Fibroblast of lung (primary cell): ENCODE data around the gene CLMP. TPM values are rescaled to one million over a fixed set of nuclear protein-coding genes. Genes with fewer than 3 reads are reported as not detected.
"Not testable (repeated sequence)": the region's sequence is repeated elsewhere in the genome, so short reads cannot be mapped to it uniquely, and the experiment has no call there.

Source experiments
- DNase-seq, 2 donors: peaks; one replicate each; pipeline versions ENCODE4 v3.0.0 to v3.0.0-alpha.2; 2010; ENCODE audit warnings: low read depth in 2 of 2
- H2AFZ ChIP-seq: 2 replicates; pipeline ENCODE4 v1.5.1; 2012; ENCODE audit warnings: low read length, control low read depth, inconsistent platforms
- H3K27ac ChIP-seq: 2 replicates; pipeline ENCODE4 v1.5.1; 2011; ENCODE audit warnings: low read length, control low read depth; ENCODE audit not compliant: insufficient read depth
- H3K27me3 ChIP-seq: 2 replicates; pipeline ENCODE4 v1.5.1; 2011; ENCODE audit warnings: mild to moderate bottlenecking, low read length; ENCODE audit not compliant: control insufficient read depth, insufficient read depth
- H3K36me3 ChIP-seq: 2 replicates; pipeline ENCODE4 v1.5.1; 2011; ENCODE audit warnings: low read length; ENCODE audit not compliant: control insufficient read depth, insufficient read depth
- H3K4me1 ChIP-seq: 2 replicates; pipeline ENCODE4 v1.5.1; 2011; ENCODE audit warnings: low read length; ENCODE audit not compliant: control insufficient read depth, insufficient read depth; ENCODE audit errors: extremely low read depth
- H3K4me2 ChIP-seq: 2 replicates; pipeline ENCODE4 v1.5.1; 2011; ENCODE audit warnings: low read length, control low read depth; ENCODE audit not compliant: insufficient read depth; ENCODE audit errors: extremely low read depth
- H3K4me3 ChIP-seq, 4 experiments: fragments of 200-600 bp in 1 of 4; sonication (generic) in 1 of 4; replicated peaks in 1 of 4; 2 replicates each; pipeline ENCODE4 v1.5.1; 2011 to 2016; ENCODE audit warnings: low read length in 4 of 4, low read depth in 3 of 4, mild to moderate bottlenecking in 3 of 4, control low read depth in 2 of 4, inconsistent platforms in 1 of 4, mixed read lengths in 1 of 4; ENCODE audit not compliant: insufficient read depth in 1 of 4; ENCODE audit errors: control extremely low read depth in 1 of 4
- H3K79me2 ChIP-seq: 2 replicates; pipeline ENCODE4 v1.5.1; 2012; ENCODE audit warnings: mild to moderate bottlenecking, low read length, inconsistent platforms; ENCODE audit not compliant: control insufficient read depth, insufficient read depth
- H3K9ac ChIP-seq: 2 replicates; pipeline ENCODE4 v1.5.1; 2011; ENCODE audit warnings: mild to moderate bottlenecking, low read length, control low read depth; ENCODE audit not compliant: insufficient read depth
- H3K9me3 ChIP-seq: 2 replicates; pipeline ENCODE4 v1.5.1; 2012; ENCODE audit warnings: low read depth, low read length; ENCODE audit not compliant: control insufficient read depth, insufficient read depth
- H4K20me1 ChIP-seq: 2 replicates; pipeline ENCODE4 v1.5.1; 2011; ENCODE audit warnings: low read length; ENCODE audit not compliant: control insufficient read depth, insufficient read depth; ENCODE audit errors: extremely low read depth
- EZH2 ChIP-seq: IDR thresholded peaks from 2 replicates; pipeline ENCODE4 v1.5.1; 2012; ENCODE audit warnings: low read length, control low read depth, mild to moderate bottlenecking; ENCODE audit errors: missing control alignments
- polyA plus RNA-seq, 2 donors: library from polyadenylated mRNA; depleted of rRNA in 1 of 2; stranded (reverse) in 1 of 2; unstranded in 1 of 2; fragments of >200 nt; gene quantifications; 2 replicates each; pipeline ENCODE4 v1.2.1, GENCODE V29; 2011 to 2012; ENCODE audit warnings: missing spikeins in 1 of 2
- total RNA-seq: library from RNA; depleted of rRNA; stranded (reverse); fragments of >200 nt; gene quantifications from 2 replicates; pipeline ENCODE4 v1.2.1, GENCODE V29; 2014
- TF ChIP-seq, protein P1 (sequence below), 2 donors: IDR thresholded peaks in 1 of 2; conservative IDR thresholded peaks in 1 of 2; 1 replicate in 1 of 2; 2 replicates in 1 of 2; pipeline ENCODE4 v1.5.1; 2011 to 2012; ENCODE audit warnings: low read length in 2 of 2, control low read depth in 1 of 2, inconsistent platforms in 1 of 2, low read depth in 1 of 2, mild to moderate bottlenecking in 1 of 2

Gene CLMP
- total and polyA plus RNA-seq, 2 donors (not counting 1 experiment from before 2014, with no cell fraction given), result 107 to 243 TPM

DNA sequence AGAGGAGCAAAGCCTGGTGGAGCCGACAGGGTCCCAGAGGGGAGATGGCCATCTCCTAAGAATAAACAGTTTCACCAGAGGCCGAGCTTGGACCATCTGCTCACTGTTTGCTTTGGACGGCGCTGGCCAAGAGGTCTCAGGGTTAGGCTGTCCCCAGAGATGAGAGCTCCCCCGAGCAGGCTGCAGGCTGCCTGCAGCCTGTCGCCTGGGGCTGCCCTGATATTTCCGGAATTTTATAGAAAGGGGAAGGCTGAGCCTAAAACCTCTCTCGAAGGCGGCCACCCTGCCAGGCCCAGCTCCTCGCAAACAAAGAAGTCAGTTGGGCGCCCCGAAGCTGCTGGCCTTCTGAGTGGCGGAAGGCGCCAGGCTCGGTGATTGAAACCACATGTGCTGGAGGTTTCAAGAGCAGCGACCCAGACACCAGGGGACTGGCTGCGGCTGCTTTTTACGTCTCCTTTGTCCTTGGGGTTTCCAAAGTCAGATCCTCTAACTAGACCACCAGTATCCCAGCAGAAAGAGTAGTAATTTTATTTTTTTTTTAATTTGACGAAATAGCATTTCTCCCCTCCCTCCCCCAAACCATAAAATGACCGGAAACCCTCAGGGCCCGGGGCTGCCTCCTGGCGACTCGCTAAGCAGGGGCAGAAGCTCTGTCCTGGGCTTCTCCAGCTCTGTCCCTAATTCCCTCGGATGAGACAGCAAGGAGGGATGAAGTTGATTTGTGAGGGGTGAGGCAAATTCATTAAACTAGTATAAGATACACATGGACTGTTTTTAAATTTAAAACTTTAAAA lies 57.4 kb downstream of the CLMP start:
- peak overlapping the region; percentile 78 for H3K4me2 ChIP-seq
- no peaks in the 10 kb centered on the region for H3K9me3 ChIP-seq
- H3K4me1 ChIP-seq, result peaks cover 2% of the 10 kb centered on the region
- no peak overlapping the region for H2AFZ ChIP-seq
- TF ChIP-seq, protein P1, sequence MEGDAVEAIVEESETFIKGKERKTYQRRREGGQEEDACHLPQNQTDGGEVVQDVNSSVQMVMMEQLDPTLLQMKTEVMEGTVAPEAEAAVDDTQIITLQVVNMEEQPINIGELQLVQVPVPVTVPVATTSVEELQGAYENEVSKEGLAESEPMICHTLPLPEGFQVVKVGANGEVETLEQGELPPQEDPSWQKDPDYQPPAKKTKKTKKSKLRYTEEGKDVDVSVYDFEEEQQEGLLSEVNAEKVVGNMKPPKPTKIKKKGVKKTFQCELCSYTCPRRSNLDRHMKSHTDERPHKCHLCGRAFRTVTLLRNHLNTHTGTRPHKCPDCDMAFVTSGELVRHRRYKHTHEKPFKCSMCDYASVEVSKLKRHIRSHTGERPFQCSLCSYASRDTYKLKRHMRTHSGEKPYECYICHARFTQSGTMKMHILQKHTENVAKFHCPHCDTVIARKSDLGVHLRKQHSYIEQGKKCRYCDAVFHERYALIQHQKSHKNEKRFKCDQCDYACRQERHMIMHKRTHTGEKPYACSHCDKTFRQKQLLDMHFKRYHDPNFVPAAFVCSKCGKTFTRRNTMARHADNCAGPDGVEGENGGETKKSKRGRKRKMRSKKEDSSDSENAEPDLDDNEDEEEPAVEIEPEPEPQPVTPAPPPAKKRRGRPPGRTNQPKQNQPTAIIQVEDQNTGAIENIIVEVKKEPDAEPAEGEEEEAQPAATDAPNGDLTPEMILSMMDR (conservative IDR thresholded peaks at IDR 0.05 in 1 of 2, IDR thresholded peaks at IDR 0.05 in 1 of 2; ENCODE audit: low read depth in 1 of 2, low read length in 2 of 2), result peak; percentile 25 to 38
- no peak for TF ChIP-seq EZH2
- peak overlapping the region; percentile 74 for H3K27ac ChIP-seq
- H3K9ac ChIP-seq, result peak overlapping the region; percentile 45
- no peaks in the 10 kb centered on the region for H3K27me3 ChIP-seq
- H4K20me1 ChIP-seq, result no peaks in the 10 kb centered on the region
- peaks cover 22% of the 10 kb centered on the region for H3K79me2 ChIP-seq
- no peaks in the 10 kb centered on the region for H3K36me3 ChIP-seq
- DNase-seq, result peak; percentile 81 to 88
- H3K4me3 ChIP-seq, result peak overlapping the region in 3 of 4 experiments; percentile 7 to 10 (median 8)

DNA sequence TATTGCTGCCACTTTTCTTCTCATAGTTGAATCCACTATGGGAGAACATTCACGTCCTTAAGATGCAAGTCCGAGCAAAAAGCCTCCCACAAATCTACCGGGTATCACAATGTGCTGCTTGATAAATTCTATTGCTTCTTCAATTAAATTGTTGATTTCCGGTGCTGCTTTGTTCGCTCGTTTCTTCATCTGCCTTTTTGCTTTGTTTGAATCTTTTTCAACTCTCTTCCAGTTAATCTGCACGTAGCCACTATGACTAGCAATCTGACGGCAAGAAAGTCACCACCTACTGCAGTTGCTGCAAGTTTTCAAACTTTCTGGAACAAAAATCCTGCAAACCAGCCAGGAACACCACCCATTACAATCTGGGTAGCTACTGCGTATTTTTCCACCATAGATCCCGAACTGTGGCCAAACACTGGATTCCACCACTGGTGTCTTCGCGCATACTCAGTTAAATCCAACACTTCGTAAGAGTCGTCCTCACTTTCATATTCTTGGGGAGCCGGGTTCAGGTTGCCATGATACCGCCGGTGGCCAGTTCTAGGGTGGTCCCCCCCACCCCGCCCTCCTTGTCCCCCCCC lies 59.1 kb downstream of the CLMP start:
- H2AFZ ChIP-seq, result no peak overlapping the region
- no peak overlapping the region for H3K4me2 ChIP-seq
- no peaks in the 10 kb centered on the region for H3K36me3 ChIP-seq
- DNase-seq, result no peak
- no peaks in the 10 kb centered on the region for H3K27me3 ChIP-seq
- H3K4me3 ChIP-seq, result no peak overlapping the region
- TF ChIP-seq EZH2, result no peak
- TF ChIP-seq, protein P1 (conservative IDR thresholded peaks at IDR 0.05 in 1 of 2, IDR thresholded peaks at IDR 0.05 in 1 of 2; ENCODE audit: low read depth in 1 of 2, low read length in 2 of 2), result no peak
- H3K79me2 ChIP-seq, result peaks cover 18% of the 10 kb centered on the region
- no peak overlapping the region for H3K27ac ChIP-seq
- H4K20me1 ChIP-seq, result no peaks in the 10 kb centered on the region
- H3K4me1 ChIP-seq, result peaks cover 2% of the 10 kb centered on the region
- H3K9ac ChIP-seq, result no peak overlapping the region
- no peaks in the 10 kb centered on the region for H3K9me3 ChIP-seq

DNA sequence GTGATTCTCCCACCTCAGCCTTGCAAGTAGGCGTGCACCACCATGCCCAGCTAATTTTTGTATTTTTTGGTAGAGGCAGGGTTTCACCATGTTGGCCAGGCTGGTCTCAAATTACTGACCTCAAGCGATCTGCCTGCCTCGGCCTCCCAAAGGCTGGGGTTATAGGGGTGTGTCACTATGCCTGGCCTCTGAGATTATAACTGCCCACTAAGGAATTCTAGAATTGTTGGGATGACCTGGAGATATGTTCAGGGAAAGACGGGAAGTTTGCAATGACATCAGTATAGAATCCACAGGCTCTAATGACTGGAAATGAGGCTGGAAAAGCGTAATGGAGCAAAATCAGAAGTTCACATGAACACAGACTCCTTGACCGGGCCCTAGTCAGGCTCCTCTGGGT lies 62.2 kb downstream of the CLMP start:
- Histone ChIP-seq H3K9ac (no peak overlapping the region), H2AFZ (no peak overlapping the region), H3K4me1 (no peaks in the 10 kb centered on the region), H3K9me3 (no peaks in the 10 kb centered on the region), H4K20me1 (no peaks in the 10 kb centered on the region), H3K4me2 (no peak overlapping the region), H3K4me3 (no peak overlapping the region), H3K27me3 (no peaks in the 10 kb centered on the region), H3K36me3 (no peaks in the 10 kb centered on the region), H3K79me2 (peaks cover 15% of the 10 kb centered on the region), H3K27ac (no peak overlapping the region)
- DNase-seq, result no peak
- TF ChIP-seq, protein P1 (conservative IDR thresholded peaks at IDR 0.05 in 1 of 2, IDR thresholded peaks at IDR 0.05 in 1 of 2; ENCODE audit: low read depth in 1 of 2, low read length in 2 of 2), result no peak
- no peak for TF ChIP-seq EZH2

DNA sequence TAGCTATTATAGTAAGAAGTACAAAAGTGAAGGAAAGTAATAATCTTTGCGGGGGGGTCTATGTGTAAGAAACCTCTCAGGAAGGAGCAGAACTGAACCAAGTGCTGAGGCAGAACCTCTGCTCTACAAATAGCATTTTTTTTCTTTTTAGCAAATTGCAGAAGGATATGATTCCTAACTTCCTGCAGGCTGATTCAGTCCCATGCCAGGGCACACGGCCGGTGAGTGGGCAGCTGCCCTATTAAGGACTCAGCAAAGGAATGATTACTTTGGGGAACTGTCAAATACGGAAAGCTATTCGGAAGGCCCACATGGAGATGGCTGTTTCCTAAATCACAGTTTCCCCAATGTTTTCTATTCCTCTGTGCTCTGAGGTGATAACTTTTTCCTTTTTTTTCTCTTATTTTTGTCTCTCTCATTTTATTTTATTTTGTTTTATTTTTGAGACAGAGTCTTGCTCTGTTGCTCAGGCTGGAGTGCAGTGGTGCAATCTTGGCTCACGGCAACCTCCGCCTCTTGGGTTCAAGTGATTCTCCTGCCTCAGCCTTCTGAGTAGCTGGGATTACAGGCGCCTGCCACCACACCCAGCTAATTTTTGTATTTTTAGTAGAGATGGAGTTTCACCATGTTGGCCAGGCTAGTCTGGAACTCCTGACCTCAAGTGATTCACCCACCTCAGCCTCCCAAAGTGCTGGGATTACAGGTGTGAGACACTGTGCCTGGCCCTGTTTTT lies 62.8 kb downstream of the CLMP start:
- not testable (repeated sequence) for H3K9me3 ChIP-seq, H3K9ac ChIP-seq, H3K4me3 ChIP-seq, H4K20me1 ChIP-seq, H3K36me3 ChIP-seq, H3K4me2 ChIP-seq, H3K27ac ChIP-seq, H2AFZ ChIP-seq, H3K27me3 ChIP-seq, H3K4me1 ChIP-seq
- peak in 1 of 2 donors; percentile 52 for DNase-seq
- peaks cover 15% of the 10 kb centered on the region for H3K79me2 ChIP-seq
